ENCODE data around the gene TARDBP.
"Not testable (repeated sequence)": the region's sequence is repeated elsewhere in the genome, so short reads cannot be mapped to it uniquely, and the experiment has no call there.

The TARDBP gene

DNA sequence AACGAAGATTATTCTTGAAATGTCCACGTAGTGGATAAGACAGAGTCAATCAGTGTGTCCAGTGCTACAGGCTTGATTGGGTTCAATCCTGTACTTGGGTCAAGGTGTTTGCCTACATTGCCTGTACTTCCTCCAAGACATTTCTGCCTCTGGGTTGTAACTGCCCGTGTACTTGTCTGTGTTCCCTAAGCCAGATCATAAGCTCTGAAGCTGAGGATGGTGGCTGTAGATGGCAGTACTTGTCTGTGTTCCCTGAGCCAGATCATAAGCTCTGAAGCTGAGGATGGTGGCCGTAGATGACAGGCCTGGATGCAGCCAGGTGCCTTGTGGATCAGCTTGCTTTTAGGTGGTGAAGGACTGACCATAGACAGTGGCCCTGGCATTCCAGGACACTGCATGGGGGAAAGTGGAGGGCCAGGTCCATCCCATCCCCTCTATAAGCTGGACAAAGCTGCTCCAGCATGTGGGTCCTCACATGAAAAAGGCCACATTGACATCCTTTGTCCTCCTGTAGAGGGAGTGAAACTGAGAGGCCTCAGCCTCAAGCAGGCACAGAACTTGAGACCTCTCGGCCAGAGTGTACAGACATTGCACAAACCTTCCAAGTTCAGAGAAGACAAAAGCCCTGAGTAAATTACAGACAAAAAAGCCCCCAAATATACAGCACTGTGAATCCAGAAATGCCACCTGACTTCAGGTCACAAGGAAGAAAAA is 49.4 kb downstream of the TARDBP start:
- DNase-seq: no peak

DNA sequence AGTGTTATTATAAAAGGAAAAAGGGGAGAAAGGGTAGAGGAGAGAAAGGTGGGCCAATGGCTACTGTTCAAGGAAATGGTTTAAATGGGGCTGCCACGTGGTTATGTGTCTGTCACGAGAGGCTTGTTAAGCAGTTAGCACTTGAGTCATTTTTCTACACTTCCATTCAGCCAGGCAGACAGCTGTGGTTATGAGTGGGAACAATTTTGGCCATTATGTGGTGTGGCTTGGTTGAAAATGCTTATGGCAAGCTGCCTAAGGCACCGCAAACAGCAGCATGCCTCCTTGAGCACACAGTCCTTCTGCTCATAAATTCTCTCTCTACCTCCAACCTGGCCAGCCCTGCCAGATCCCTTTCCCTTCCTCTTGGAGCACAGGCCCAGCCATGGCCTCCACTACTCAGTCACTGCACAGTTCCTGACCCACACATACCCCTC is 50.5 kb downstream of the TARDBP start:
- no peak for DNase-seq

- DNase-seq: not testable (repeated sequence)
Measured at GRCh38 chr1:11063937-11064537, 51.6 kb downstream of the TARDBP start.

- DNase-seq: no peak
Measured at GRCh38 chr1:11064942-11065341, 52.5 kb downstream of the TARDBP start.

DNA sequence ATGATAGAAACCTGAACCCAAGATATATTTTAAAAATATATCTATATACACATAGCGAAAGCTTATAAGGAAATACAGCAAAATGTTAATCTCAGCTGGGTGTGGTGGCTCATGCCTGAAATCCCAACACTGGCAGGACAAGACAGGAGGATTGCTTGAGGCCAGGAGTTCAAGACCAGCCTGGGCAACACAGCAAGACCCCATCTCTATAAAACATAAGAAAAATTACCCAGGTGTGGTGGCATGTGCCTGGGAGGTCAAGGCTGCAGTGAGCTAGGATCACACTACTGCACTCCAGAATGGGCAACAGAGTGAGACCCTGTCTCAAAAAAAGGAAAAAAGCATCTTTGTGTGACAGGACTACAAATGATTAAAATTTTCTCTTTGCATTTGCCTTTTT is 53.3 kb downstream of the TARDBP start:
- DNase-seq: no peak

DNA sequence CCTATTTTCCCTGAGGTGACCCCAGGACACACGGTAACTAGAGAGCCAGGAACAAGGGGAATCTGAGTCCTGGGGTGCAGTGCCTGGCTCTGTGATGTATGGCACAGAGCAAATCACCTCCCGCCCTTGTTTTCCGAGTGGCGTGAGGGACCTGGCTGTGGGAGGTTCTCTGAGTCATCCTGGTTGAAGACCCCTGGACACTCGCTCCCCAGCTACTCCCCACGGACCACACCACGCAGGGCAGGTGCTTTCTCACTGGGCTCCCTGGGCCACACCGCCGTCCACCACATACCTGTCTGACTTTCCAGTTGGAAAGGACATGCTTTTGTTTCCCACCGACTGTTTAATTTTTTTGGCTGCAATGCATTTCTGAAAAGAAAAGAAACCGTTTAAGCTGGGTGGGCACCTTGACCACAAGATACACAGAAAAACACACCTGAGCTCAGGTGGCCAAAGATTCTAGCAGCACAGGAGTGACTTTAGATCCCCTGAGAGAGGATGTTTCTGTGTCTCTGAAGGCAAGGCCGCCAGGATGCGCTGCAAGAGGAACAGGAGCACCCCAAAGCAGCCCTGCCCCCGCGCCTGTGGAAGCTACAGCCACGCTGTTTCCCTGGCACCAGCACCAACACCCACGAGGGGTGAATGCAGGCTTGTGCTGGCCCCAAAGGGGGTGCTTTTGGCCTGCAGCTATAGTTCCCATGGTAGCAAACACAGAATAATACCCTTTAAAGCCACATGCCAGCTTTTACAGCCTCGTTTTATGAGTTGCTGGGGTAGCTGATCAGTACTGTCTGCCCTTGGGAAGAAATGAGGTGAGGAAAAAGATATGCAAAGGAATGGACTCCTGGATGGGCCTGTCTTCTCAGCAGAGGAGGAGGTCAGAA is 55.5 kb downstream of the TARDBP start:
- DNase-seq: no peak

- no peak for DNase-seq
Measured at GRCh38 chr1:11068600-11069473, 56.4 kb downstream of the TARDBP start.

DNA sequence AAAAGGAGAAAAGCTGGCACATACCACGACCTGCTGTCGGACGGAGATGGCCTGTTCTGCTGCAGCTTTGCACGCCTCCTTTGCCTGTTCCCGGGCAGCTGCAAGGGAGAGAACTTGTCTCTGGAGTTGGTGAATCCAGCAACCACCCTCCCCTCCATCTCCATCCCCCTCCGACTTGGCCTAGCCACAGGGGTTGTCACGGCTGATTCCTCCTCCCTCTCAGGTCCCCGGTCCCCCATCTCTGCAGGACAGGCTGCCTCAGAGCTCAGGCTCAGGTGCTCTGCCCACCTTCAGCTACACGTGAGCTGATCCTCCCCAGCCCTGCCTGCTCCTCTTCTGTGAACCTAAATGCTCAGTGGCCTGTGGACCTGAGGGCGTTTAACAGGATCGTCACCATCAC is 58.4 kb downstream of the TARDBP start:
- no peak for DNase-seq

- DNase-seq: no peak
Measured at GRCh38 chr1:11071463-11072215, 59.2 kb downstream of the TARDBP start.

GRCh38 chr1:11072216-11072917 is 59.9 kb downstream of the TARDBP start:
- no peak for DNase-seq

- not testable (repeated sequence) for DNase-seq
Measured at GRCh38 chr1:11073398-11073797, 60.9 kb downstream of the TARDBP start.

Measured in CD4-positive, alpha-beta T cell treated with Interleukin-17A for 4 hours (primary cell).